Panc1 (cell line): ENCODE measurements around the gene MYB.

ENCODE experiments used
- CTCF ChIP-seq: fragments of 450-650 bp; IDR thresholded peaks from 2 replicates; pipeline ENCODE4 v1.5.1; 2017; ENCODE audit warnings: mild to moderate bottlenecking
- POLR2AphosphoS5 ChIP-seq: IDR thresholded peaks from 2 replicates; pipeline ENCODE4 v1.6.1; 2012; ENCODE audit warnings: mild to moderate bottlenecking, low read depth, low read length, moderate library complexity

- TF ChIP-seq CTCF (no peak), POLR2AphosphoS5 (no peak)
Measured at GRCh38 chr6:135211306-135211702, 30.2 kb downstream of the MYB start.
